HFFc6 (cell line): ENCODE measurements around the gene MKLN1. TPM values are rescaled to one million over a fixed set of nuclear protein-coding genes. Genes with fewer than 3 reads are reported as not detected.

ENCODE experiments used
- DNase-seq: peaks from one replicate; pipeline ENCODE4 v3.0.0-alpha.2; 2018
- H3K27ac Mint-ChIP-seq: 2 replicates; pipeline ENCODE4 v1.8.0; 2020; ENCODE audit warnings: mild to moderate bottlenecking, mixed read lengths
- H3K27me3 Mint-ChIP-seq: 2 replicates; pipeline ENCODE4 v1.8.0; 2021; ENCODE audit warnings: mild to moderate bottlenecking, moderate library complexity, mixed read lengths; ENCODE audit not compliant: insufficient read depth
- H3K36me3 Mint-ChIP-seq: 2 replicates; pipeline ENCODE4 v1.8.0; 2021; ENCODE audit warnings: low read depth, mixed read lengths
- H3K4me1 Mint-ChIP-seq: 2 replicates; pipeline ENCODE4 v1.8.0; 2020; ENCODE audit warnings: low read depth, mixed read lengths
- H3K4me3 Mint-ChIP-seq: 2 replicates; pipeline ENCODE4 v1.8.0; 2020; ENCODE audit warnings: mild to moderate bottlenecking, moderate library complexity, mixed read lengths
- H3K9me3 Mint-ChIP-seq: 2 replicates; pipeline ENCODE4 v1.8.0; 2020; ENCODE audit warnings: mild to moderate bottlenecking, mixed read lengths
- total RNA-seq, 6 experiments: library from RNA; stranded (reverse); fragmentation: NEBNext Ultra II Directional; extraction: Animal tissue kit (Norgen Biotek cat#: 25700); gene quantifications; 2 replicates in 1 of 6; 3 replicates in 5 of 6; pipeline ENCODE4 v1.2.3, GENCODE V29; 2021
- TF ChIP-seq, protein P1 (sequence below): fragments of 200-600 bp; sonication (generic); IDR thresholded peaks from 2 replicates; pipeline ENCODE4 v1.5.0; 2021; ENCODE audit warnings: antibody characterized with exemption, mild to moderate bottlenecking

The MKLN1 gene
- total RNA-seq, 6 experiments from 2014 or later = 31.9 to 44.7 (median 38.6) TPM

DNA sequence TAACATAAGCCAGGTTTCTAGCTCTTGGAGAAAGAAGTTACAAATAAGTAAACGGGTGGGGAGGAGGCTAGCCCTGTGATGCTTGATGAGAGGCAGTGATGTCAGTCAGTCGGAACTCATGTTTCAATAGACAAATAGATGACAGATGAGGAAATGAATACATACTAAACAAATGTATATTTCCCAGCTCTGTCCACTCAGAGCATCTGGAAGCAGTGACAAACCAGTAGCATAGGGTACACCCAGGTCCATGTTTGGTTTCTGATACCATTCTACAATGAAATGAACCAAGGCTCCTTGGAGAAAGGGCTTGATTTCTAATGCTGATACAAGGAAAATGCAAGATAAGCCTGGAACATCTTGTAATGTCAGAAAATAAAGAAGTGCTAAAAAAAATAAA lies 198.1 kb downstream of the MKLN1 start:
- no peak for DNase-seq
- Mint-ChIP-seq H3K36me3 (no peaks in the 10 kb centered on the region), H3K27me3 (peaks cover 5% of the 10 kb centered on the region), H3K4me3 (peak overlapping the region; percentile 12; the same call in 1 of the 2 replicates), H3K27ac (peak overlapping the region; percentile 60; the same call in 1 of the 2 replicates), H3K4me1 (peaks cover 44% of the 10 kb centered on the region), H3K9me3 (no peaks in the 10 kb centered on the region)
- TF ChIP-seq, protein P1, sequence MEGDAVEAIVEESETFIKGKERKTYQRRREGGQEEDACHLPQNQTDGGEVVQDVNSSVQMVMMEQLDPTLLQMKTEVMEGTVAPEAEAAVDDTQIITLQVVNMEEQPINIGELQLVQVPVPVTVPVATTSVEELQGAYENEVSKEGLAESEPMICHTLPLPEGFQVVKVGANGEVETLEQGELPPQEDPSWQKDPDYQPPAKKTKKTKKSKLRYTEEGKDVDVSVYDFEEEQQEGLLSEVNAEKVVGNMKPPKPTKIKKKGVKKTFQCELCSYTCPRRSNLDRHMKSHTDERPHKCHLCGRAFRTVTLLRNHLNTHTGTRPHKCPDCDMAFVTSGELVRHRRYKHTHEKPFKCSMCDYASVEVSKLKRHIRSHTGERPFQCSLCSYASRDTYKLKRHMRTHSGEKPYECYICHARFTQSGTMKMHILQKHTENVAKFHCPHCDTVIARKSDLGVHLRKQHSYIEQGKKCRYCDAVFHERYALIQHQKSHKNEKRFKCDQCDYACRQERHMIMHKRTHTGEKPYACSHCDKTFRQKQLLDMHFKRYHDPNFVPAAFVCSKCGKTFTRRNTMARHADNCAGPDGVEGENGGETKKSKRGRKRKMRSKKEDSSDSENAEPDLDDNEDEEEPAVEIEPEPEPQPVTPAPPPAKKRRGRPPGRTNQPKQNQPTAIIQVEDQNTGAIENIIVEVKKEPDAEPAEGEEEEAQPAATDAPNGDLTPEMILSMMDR = no peak

DNA sequence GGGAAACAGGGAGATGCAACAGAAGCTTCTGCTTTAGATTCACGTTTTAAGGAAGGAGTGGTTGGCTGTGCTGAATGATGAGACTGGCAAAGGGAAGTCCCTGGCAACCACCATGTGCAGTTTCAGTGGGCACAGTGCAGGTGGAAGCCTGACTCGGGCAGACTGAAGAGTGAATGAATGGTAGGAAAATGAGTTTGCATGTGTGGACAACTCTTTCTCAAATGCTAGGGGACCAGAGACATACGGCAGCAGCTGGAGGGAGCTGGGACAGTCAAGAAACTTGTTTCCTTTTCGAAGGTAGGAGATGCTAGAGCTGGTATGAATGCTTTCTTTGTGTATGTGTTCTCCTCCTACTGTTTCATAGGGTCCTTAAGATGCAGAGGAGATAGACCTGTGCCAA lies 199.8 kb downstream of the MKLN1 start:
- DNase-seq = no peak
- Mint-ChIP-seq H3K4me1 (peaks cover 32% of the 10 kb centered on the region), H3K27ac (no peak overlapping the region), H3K9me3 (no peaks in the 10 kb centered on the region), H3K36me3 (peaks cover 5% of the 10 kb centered on the region; the same call in 1 of the 2 replicates), H3K4me3 (no peak overlapping the region), H3K27me3 (peaks cover 2% of the 10 kb centered on the region)
- TF ChIP-seq, protein P1 = no peak

DNA sequence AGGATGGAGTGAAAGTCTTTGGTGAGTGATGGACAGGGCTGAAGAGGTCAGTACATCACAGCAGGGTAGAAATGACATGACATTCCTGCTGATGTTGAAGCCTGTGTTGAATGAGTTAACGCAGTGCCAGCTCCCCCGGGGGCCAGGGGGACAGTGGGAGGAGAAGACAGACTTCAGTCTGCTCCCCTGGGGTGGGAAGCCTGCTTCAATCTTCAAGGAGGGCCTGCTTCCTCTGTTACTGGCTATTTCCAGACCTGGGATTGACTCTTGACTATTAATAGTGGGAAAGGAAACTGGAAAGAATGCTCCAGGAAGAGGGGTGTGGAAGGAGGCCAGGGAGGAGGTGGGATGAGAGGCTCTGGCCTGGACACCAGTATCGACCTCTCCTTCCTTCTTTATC lies 201.5 kb downstream of the MKLN1 start:
- Mint-ChIP-seq H3K9me3 (no peaks in the 10 kb centered on the region), H3K27me3 (peaks cover 2% of the 10 kb centered on the region)

DNA sequence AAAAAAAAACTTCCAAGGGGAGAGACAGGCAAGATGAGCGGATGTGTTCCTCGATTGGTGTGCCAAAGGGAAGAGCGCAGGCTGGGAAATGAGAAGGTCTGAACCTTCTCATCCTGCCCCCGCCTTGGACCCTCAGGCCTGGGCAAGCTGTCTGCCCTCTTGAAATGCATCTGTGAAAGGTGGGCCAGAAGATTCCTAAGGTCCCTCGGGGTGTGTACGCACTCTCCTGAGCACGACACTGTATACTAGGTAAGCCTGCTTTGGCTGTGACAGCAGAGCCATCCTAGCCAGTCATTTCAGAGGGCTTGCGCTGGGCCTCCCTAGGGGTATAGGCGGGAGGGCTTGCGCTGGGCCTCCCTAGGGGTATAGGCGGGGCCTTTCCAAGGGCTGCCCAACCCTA lies 201.9 kb downstream of the MKLN1 start:
- Mint-ChIP-seq H3K9me3 (no peaks in the 10 kb centered on the region), H3K27me3 (peaks cover 2% of the 10 kb centered on the region), H3K4me3 (no peak overlapping the region), H3K4me1 (peaks cover 16% of the 10 kb centered on the region), H3K27ac (no peak overlapping the region), H3K36me3 (peaks cover 5% of the 10 kb centered on the region; the same call in 1 of the 2 replicates)
- no peak for DNase-seq
- TF ChIP-seq, protein P1 = no peak

More for the DNA sequence above, 201.5 kb downstream of the MKLN1 start:
- DNase-seq = no peak
- Mint-ChIP-seq H3K36me3 (peaks cover 5% of the 10 kb centered on the region; the same call in 1 of the 2 replicates), H3K27ac (no peak overlapping the region; the same call in 1 of the 2 replicates), H3K4me3 (no peak overlapping the region), H3K4me1 (peaks cover 20% of the 10 kb centered on the region)
- TF ChIP-seq, protein P1 = no peak

DNA sequence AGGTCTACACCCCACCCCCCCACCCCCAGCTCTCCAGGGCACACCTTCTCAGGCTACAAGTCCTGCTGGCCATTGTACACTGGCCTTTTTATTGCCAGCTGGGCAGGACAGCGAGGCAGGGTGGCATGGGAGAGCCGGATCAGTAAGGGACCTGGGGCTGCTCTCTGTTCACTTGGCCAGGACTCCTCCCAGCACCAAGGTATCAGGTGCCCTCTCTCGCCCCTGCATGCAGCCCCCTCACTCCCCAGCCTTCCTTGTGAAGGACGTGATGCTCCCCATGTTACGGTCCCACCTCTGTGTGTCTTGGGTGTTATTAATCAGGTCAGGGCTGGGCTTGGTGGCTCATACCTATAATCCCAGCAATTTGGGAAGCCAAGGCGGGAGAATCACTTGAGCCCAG lies 202.5 kb downstream of the MKLN1 start:
- no peak for DNase-seq
- Mint-ChIP-seq H3K27ac (no peak overlapping the region), H3K27me3 (peaks cover 2% of the 10 kb centered on the region), H3K9me3 (no peaks in the 10 kb centered on the region), H3K4me3 (no peak overlapping the region), H3K36me3 (peaks cover 5% of the 10 kb centered on the region; the same call in 1 of the 2 replicates), H3K4me1 (peaks cover 16% of the 10 kb centered on the region)
- TF ChIP-seq, protein P1 = no peak
